Activated T-helper 17 cell treated with anti-CD3 and anti-CD28 coated beads, Interleukin-2, amount 50 U/mL, for 72 hours (primary cell): Measurements from ENCODE around the gene TEKT5. TPM values are rescaled to one million over a fixed set of nuclear protein-coding genes. Genes with fewer than 3 reads are reported as not detected.
"Not testable (repeated sequence)": the region's sequence is repeated elsewhere in the genome, so short reads cannot be mapped to it uniquely, and the experiment has no call there.

Experiments used
- ATAC-seq: fragments of 150-1000 bp; cut with Tn5 transposase; replicated peaks from 2 replicates; pipeline ENCODE4 v1.10.0; 2021; ENCODE audit warnings: mild to moderate bottlenecking, moderate library complexity
- H3K27ac Mint-ChIP-seq: one replicate; pipeline ENCODE4 v1.8.0; 2022; ENCODE audit warnings: mixed read lengths
- H3K27me3 Mint-ChIP-seq: one replicate; pipeline ENCODE4 v1.8.0; 2022; ENCODE audit warnings: mixed read lengths
- H3K36me3 Mint-ChIP-seq: one replicate; pipeline ENCODE4 v1.8.0; 2022; ENCODE audit warnings: low read depth, mild to moderate bottlenecking, mixed read lengths
- H3K4me1 Mint-ChIP-seq: one replicate; pipeline ENCODE4 v1.8.0; 2022; ENCODE audit warnings: mixed read lengths
- H3K4me3 Mint-ChIP-seq: one replicate; pipeline ENCODE4 v1.8.0; 2022; ENCODE audit warnings: mild to moderate bottlenecking, mixed read lengths
- H3K9me3 Mint-ChIP-seq: one replicate; pipeline ENCODE4 v1.8.0; 2022; ENCODE audit warnings: mixed read lengths
- total RNA-seq, 2 donors: library from RNA; stranded (reverse); gene quantifications; one replicate each; pipeline ENCODE4 v1.2.3, GENCODE V29; 2022

TEKT5 gene
- total RNA-seq, result 1 to 10 TPM in 1 of 2 donors, under 1 TPM in 1; 0.19 to 2.4 TPM

DNA sequence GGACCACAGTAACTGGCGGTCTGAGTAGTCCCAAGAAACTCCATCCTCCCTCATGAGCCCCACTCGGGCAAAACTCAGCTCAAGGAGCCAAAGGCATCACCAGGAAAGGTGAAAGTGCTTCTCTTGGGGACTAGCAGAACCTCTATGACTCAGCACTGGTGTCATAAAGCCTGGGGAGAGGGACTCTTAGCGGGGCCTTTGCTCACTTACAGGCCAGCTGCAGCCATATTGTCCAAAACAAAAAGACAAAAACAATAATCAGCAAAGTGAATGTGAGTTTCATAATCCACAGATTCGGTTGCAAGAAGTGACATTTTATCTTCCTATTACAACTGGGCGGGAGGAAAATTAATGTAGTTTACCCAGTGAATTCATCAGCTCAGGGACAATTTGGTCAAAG is at the start of gene TEKT5:
Gene TEKT5 (minus strand): TSS at position 101 of the 400 bp plus-strand sequence. CDS start 57 bp downstream, at position 44.
- H3K27ac Mint-ChIP-seq, result no peak within 1 kb of the TSS
- H3K27me3 Mint-ChIP-seq, result peaks cover 25% of the 10 kb centered on the region

GRCh38 chr16:10743610-10744369 is 49.1 kb upstream of the TEKT5 start, which contains the start of gene NUBP1:
Gene NUBP1 (plus strand): TSS chr16:10743842. CDS start chr16:10743864, 22 bp downstream.
- ATAC-seq, result peak; percentile 94
- Mint-ChIP-seq H3K4me1 (peaks cover 23% of the 10 kb centered on the region), H3K9me3 (no peaks in the 10 kb centered on the region), H3K27me3 (no peaks in the 10 kb centered on the region), H3K36me3 (peaks cover 49% of the 10 kb centered on the region), H3K27ac (peak within 1 kb of the TSS; percentile 96), H3K4me3 (peak within 1 kb of the TSS; percentile 89)

More for the DNA sequence above, at the start of gene TEKT5:
- H3K4me3 Mint-ChIP-seq, result no peak within 1 kb of the TSS
- no peaks in the 10 kb centered on the region for H3K36me3 Mint-ChIP-seq
- H3K9me3 Mint-ChIP-seq, result no peaks in the 10 kb centered on the region
- ATAC-seq, result no peak
- H3K4me1 Mint-ChIP-seq, result no peaks in the 10 kb centered on the region

DNA sequence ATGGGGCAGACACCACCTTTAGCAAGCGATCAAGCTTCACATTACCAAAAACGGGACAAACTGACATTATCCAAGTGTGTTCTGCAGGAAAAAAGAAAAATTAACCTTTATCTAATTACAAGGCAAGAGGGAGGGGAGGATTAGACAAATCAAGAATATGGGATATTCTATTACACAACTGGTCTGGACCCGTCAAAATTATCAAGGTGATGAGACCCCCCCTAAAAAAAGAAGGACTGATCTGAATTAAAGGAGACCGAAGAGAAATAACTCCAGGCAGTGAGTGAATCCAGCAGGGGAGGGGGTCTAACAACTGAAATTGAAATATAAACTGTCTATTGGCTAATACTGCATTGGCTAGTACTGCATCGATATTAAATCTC is 48.5 kb upstream of the TEKT5 start:
- peak overlapping the region; percentile 96 for H3K27ac Mint-ChIP-seq
- H3K36me3 Mint-ChIP-seq, result peaks cover 43% of the 10 kb centered on the region
- H3K9me3 Mint-ChIP-seq, result no peaks in the 10 kb centered on the region
- H3K27me3 Mint-ChIP-seq, result no peaks in the 10 kb centered on the region
- peak overlapping the region; percentile 89 for H3K4me3 Mint-ChIP-seq
- H3K4me1 Mint-ChIP-seq, result peaks cover 25% of the 10 kb centered on the region
- no peak for ATAC-seq

DNA sequence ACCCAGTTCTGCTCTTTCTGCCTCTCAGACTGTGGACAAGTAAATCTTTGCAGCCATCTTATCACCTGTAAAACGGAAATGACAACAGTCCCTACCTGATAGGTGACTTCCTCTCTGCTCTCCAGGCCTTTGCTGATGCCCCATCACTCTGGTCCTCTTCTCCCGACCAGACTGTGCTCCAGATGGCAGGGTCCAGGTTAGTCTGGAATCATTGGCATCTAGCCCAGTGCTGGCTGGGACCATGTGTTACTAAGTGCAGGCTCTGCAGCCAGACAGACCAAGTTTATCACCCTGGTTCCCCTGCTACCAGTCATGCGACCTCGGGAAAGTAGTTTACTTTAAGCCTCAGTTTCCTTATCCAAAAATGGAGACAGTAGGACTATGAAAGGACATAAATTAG is 47.1 kb upstream of the TEKT5 start:
- Mint-ChIP-seq H3K9me3 (no peaks in the 10 kb centered on the region), H3K27ac (no peak overlapping the region), H3K4me3 (no peak overlapping the region), H3K4me1 (peaks cover 28% of the 10 kb centered on the region), H3K36me3 (peaks cover 29% of the 10 kb centered on the region), H3K27me3 (no peaks in the 10 kb centered on the region)
- ATAC-seq, result no peak

GRCh38 chr16:10741249-10741648 is 46.5 kb upstream of the TEKT5 start:
- not testable (repeated sequence) for H3K27me3 Mint-ChIP-seq, H3K9me3 Mint-ChIP-seq, H3K4me3 Mint-ChIP-seq, H3K27ac Mint-ChIP-seq, ATAC-seq
- peaks cover 23% of the 10 kb centered on the region for H3K36me3 Mint-ChIP-seq
- peaks cover 28% of the 10 kb centered on the region for H3K4me1 Mint-ChIP-seq

- H3K9me3 Mint-ChIP-seq, result no peaks in the 10 kb centered on the region
- H3K36me3 Mint-ChIP-seq, result peaks cover 19% of the 10 kb centered on the region
- H3K4me3 Mint-ChIP-seq, result no peak overlapping the region
- H3K27ac Mint-ChIP-seq, result no peak overlapping the region
- peaks cover 28% of the 10 kb centered on the region for H3K4me1 Mint-ChIP-seq
- ATAC-seq, result no peak
- H3K27me3 Mint-ChIP-seq, result no peaks in the 10 kb centered on the region
Observed at GRCh38 chr16:10740845-10741208, 46.1 kb upstream of the TEKT5 start.

GRCh38 chr16:10740000-10740844 is 45.5 kb upstream of the TEKT5 start:
- Mint-ChIP-seq H3K4me3 (no peak overlapping the region), H3K9me3 (no peaks in the 10 kb centered on the region), H3K27ac (no peak overlapping the region), H3K36me3 (peaks cover 13% of the 10 kb centered on the region), H3K27me3 (no peaks in the 10 kb centered on the region), H3K4me1 (peaks cover 22% of the 10 kb centered on the region)
- ATAC-seq, result no peak

DNA sequence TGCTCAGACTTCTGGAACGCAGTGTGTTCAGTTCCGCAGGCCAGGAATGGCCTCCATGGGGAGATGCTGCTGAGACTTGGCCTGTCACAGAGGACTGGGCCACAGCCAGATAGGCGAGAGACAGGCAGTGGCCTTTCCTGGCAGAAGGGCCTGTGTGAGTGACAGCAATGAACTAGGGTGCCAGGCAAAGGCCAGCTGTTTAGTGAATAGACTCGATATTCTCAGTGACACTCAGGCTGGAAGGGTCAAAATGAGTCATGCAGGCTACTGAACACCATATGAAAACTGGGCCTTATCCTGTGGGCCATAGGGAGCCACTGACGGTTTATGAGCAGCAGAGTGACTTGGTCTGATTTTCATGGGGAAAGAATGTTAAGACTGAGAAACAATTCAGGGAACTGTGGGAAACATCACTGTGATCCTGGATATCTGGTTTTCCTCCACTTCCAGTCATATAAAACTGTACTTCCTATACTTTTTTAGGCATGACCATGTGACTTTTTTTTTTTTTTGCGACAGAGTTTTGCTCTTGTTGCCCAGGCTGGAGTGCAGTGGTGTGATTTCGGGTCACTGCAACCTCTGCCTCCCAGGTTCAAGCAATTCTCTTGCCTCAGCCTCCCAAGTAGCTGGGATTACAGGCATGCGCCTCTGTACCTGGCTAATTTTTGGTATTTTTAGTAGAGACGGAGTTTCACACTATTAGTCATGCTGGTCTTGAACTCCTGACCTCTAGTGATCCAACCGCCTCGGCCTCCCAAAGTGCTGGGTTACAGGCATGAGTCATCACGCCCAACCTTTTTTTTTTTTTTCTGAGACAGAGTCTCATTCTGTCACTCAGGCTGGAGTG is 43.7 kb upstream of the TEKT5 start:
- H3K27me3 Mint-ChIP-seq, result no peaks in the 10 kb centered on the region

DNA sequence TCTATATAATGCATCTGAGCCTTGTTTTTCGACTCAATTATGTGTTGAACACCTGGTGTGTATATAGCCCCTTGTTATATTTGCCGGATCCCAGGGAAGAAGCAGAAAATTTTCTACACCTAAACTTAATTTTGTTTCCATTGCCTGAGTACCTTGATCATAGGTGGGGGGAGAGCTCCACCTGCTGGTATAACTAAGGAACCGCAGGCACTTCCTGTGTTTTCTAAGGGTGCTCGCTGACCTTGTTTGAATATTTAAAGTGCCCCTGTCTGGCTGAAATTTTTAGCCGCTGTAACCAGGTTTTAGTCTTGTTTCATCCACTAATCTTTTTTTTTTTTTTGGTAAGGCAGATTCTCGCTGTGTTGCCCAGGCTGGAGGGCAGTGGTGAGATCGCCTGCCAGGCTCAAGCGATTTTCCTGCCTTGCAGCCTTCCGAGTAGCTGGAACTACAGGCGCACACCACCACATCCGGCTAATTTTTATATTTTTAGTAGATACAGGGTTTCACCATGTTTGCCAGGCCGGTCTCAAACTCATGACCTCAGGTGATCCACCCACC is 42.4 kb upstream of the TEKT5 start:
- H3K4me3 Mint-ChIP-seq, result peak overlapping the region; percentile 44
- no peaks in the 10 kb centered on the region for H3K9me3 Mint-ChIP-seq
- H3K36me3 Mint-ChIP-seq, result no peaks in the 10 kb centered on the region
- H3K27ac Mint-ChIP-seq, result no peak overlapping the region
- ATAC-seq, result peak; percentile 25
- H3K27me3 Mint-ChIP-seq, result no peaks in the 10 kb centered on the region
- peaks cover 9% of the 10 kb centered on the region for H3K4me1 Mint-ChIP-seq

More for the DNA sequence above, 43.7 kb upstream of the TEKT5 start:
- Mint-ChIP-seq H3K4me1 (peaks cover 15% of the 10 kb centered on the region), H3K9me3 (no peaks in the 10 kb centered on the region), H3K36me3 (peaks cover 1% of the 10 kb centered on the region), H3K27ac (peak overlapping the region; percentile 84), H3K4me3 (peak overlapping the region; percentile 55)
- ATAC-seq, result peak; percentile 85

GRCh38 chr16:10731790-10732189 is 37.1 kb upstream of the TEKT5 start:
- Mint-ChIP-seq H3K4me1 (no peaks in the 10 kb centered on the region), H3K27me3 (no peaks in the 10 kb centered on the region)
- no peak for ATAC-seq

GRCh38 chr16:10729104-10730048 is 34.6 kb upstream of the TEKT5 start:
- peaks cover 5% of the 10 kb centered on the region for H3K27me3 Mint-ChIP-seq
- no peak for ATAC-seq
- H3K36me3 Mint-ChIP-seq, result no peaks in the 10 kb centered on the region
- no peak overlapping the region for H3K27ac Mint-ChIP-seq
- H3K4me3 Mint-ChIP-seq, result no peak overlapping the region
- no peaks in the 10 kb centered on the region for H3K4me1 Mint-ChIP-seq
- H3K9me3 Mint-ChIP-seq, result no peaks in the 10 kb centered on the region

More at GRCh38 chr16:10731790-10732189, 37.1 kb upstream of the TEKT5 start:
- H3K4me3 Mint-ChIP-seq, result no peak overlapping the region
- H3K27ac Mint-ChIP-seq, result no peak overlapping the region
- H3K9me3 Mint-ChIP-seq, result no peaks in the 10 kb centered on the region
- H3K36me3 Mint-ChIP-seq, result no peaks in the 10 kb centered on the region

DNA sequence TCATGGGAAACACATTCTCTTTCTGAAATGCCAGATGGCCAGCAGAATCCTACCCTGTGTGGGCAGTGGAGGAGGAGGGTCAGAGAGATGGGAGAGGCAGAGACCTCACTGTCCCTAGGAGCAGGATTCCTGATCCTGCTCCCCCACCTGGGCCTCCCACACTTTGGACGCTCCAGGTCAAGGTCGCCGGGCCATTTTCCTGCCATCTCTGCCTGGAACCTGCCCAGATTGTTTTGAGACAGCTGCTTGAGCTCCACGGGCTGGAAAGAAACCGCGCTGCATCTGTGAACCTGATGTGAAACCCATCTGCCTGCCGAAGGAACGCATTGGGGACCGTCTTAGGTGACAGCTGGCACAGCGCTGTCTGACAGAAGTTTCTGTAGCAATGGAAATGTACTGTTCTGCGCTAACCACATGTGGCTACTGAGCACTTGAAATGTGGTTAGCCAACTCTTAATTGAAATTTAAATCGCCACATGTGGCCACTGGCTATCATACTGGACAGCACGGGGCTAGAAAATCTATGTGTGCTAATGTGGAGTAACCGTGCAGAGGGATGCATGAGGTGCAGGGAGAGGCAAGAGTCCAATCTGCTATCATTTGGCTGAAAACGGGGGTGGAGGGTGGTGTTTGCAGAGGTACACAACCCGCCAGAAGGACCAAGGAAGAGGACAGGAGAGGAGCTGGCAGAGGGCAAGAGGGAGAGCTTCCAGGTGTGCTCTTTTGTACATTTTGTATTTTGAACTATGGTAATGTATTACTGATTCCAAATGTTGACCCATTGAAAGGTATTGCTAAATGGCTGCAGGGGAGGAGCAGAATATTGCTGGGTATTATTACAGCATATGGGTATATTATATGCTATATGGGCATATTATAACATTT is 33.5 kb upstream of the TEKT5 start:
- ATAC-seq, result no peak
- Mint-ChIP-seq H3K27me3 (peaks cover 5% of the 10 kb centered on the region), H3K4me3 (no peak overlapping the region), H3K36me3 (no peaks in the 10 kb centered on the region), H3K27ac (no peak overlapping the region), H3K9me3 (no peaks in the 10 kb centered on the region), H3K4me1 (no peaks in the 10 kb centered on the region)
